Sigmoid colon (tissue), 4 donors: ENCODE measurements around the gene IPO7.

Experiments
- EP300 ChIP-seq, 4 donors: sonication (generic); formaldehyde crosslinking; IDR thresholded peaks; one replicate each; pipeline ENCODE4 v1.6.1; 2017; ENCODE audit warnings: antibody characterized with exemption in 4 of 4
- POLR2A ChIP-seq, 2 donors: fragments of 450-650 bp; IDR thresholded peaks; one replicate each; pipeline ENCODE4 v1.6.1; 2016; ENCODE audit warnings: antibody characterized with exemption in 2 of 2, mild to moderate bottlenecking in 2 of 2, moderate library complexity in 2 of 2
- POLR2AphosphoS5 ChIP-seq, 4 donors: sonication (generic); formaldehyde crosslinking; IDR thresholded peaks; one replicate each; pipeline ENCODE4 v1.6.1; 2017; ENCODE audit warnings: antibody characterized with exemption in 4 of 4
- TF ChIP-seq, protein P1 (sequence below), 4 experiments: fragments of 450-650 bp in 3 of 4; fragments of 200-600 bp in 1 of 4; IDR thresholded peaks; one replicate each; pipeline ENCODE4 v1.5.1; 2016 to 2019; ENCODE audit warnings: antibody characterized with exemption in 4 of 4, mild to moderate bottlenecking in 3 of 4, moderate library complexity in 2 of 4

- TF ChIP-seq, protein P1, sequence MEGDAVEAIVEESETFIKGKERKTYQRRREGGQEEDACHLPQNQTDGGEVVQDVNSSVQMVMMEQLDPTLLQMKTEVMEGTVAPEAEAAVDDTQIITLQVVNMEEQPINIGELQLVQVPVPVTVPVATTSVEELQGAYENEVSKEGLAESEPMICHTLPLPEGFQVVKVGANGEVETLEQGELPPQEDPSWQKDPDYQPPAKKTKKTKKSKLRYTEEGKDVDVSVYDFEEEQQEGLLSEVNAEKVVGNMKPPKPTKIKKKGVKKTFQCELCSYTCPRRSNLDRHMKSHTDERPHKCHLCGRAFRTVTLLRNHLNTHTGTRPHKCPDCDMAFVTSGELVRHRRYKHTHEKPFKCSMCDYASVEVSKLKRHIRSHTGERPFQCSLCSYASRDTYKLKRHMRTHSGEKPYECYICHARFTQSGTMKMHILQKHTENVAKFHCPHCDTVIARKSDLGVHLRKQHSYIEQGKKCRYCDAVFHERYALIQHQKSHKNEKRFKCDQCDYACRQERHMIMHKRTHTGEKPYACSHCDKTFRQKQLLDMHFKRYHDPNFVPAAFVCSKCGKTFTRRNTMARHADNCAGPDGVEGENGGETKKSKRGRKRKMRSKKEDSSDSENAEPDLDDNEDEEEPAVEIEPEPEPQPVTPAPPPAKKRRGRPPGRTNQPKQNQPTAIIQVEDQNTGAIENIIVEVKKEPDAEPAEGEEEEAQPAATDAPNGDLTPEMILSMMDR (IDR thresholded peaks at IDR 0.05), result no peak
- TF ChIP-seq POLR2A (IDR thresholded peaks at IDR 0.05), result no peak
- no peak for TF ChIP-seq EP300 (IDR thresholded peaks at IDR 0.05)
- TF ChIP-seq POLR2AphosphoS5 (IDR thresholded peaks at IDR 0.05), result no peak
Measured at GRCh38 chr11:9399466-9399865, 15.0 kb downstream of the IPO7 start.
